A549 (cell line): ENCODE data around the gene C1QL1. TPM values are rescaled to one million over a fixed set of nuclear protein-coding genes. Genes with fewer than 3 reads are reported as not detected.

Experiments
- ATAC-seq, 2 experiments: fragments of 200-7000 bp in 1 of 2; fragments of >200 bp in 1 of 2; cut with Nextera tagmentation in 1 of 2; cut with Tn5 transposase in 1 of 2; 3 replicates each; pipeline versions ENCODE4 v1.8.0 to v1.9.1; 2018 to 2020; ENCODE audit warnings: mild to moderate bottlenecking in 1 of 2, moderate library complexity in 1 of 2
- CTCF ChIA-PET: fragments of 300-600 bp; sonication (Branson Sonifier 250); formaldehyde crosslinking; extraction: SDS; loops from one replicate; lab custom pipeline; 2021; ENCODE audit warnings: antibody characterized with exemption, inconsistent platforms; lab: Yijun Ruan, JAX
- POLR2A ChIA-PET: fragments of 350-600 bp; formaldehyde crosslinking; extraction: SDS; loops from one replicate; lab custom pipeline; 2021; ENCODE audit warnings: antibody characterized with exemption, inconsistent platforms; lab: Yijun Ruan, JAX
- DNase-seq, 2 experiments: peaks; one replicate each; pipeline versions ENCODE4 v3.0.0 to v3.0.0-alpha.2; 2011 to 2016; ENCODE audit warnings: low read depth in 1 of 2, low spot score in 1 of 2
- FAIRE-seq: peaks from 2 replicates; lab custom pipeline; 2011; peaks lifted over from hg19 to GRCh38; lab: Jason Lieb, UNC
- H3K27ac ChIP-seq, 2 experiments: fragments of >200 bp; sonication (Bioruptor Twin); formaldehyde crosslinking; 3 replicates each; pipeline ENCODE4 v1.5.1; 2016 to 2017
- H3K4me1 ChIP-seq: fragments of >200 bp; sonication (Bioruptor Twin); formaldehyde crosslinking; 3 replicates; pipeline ENCODE4 v1.6.1; 2016
- H3K4me2 ChIP-seq: fragments of >200 bp; sonication (Bioruptor Twin); formaldehyde crosslinking; 3 replicates; pipeline ENCODE4 v1.6.1; 2016
- H3K4me3 ChIP-seq: fragments of >200 bp; sonication (Bioruptor Twin); formaldehyde crosslinking; 3 replicates; pipeline ENCODE4 v1.5.1; 2016
- H3K9me3 ChIP-seq: fragments of >200 bp; sonication (Bioruptor Twin); formaldehyde crosslinking; 3 replicates; pipeline ENCODE4 v1.6.1; 2016
- BHLHE40 ChIP-seq: IDR thresholded peaks from 2 replicates; pipeline ENCODE4 v1.6.1; 2012; ENCODE audit warnings: low read depth, low read length, inconsistent platforms
- CBX2 ChIP-seq: fragments of 200-600 bp; sonication (generic); IDR thresholded peaks from 2 replicates; pipeline ENCODE4 v1.6.1; 2016; ENCODE audit warnings: low read depth, mild to moderate bottlenecking, borderline replicate concordance
- ESRRA ChIP-seq: fragments of 150-350 bp; IDR thresholded peaks from 2 replicates; pipeline ENCODE4 v1.6.1; 2014; ENCODE audit warnings: mild to moderate bottlenecking, low read length, borderline replicate concordance
- FOXS1 ChIP-seq: fragments of 250-450 bp; sonication (Bioruptor Pico); IDR thresholded peaks from 2 replicates; pipeline ENCODE4 v1.5.0; 2020; ENCODE audit warnings: mild to moderate bottlenecking, moderate library complexity
- HDAC2 ChIP-seq: fragments of 200-600 bp; sonication (generic); IDR thresholded peaks from 2 replicates; pipeline ENCODE4 v1.6.1; 2016
- HES2 ChIP-seq: fragments of >200 bp; sonication (Bioruptor Twin); formaldehyde crosslinking; IDR thresholded peaks from 2 replicates; pipeline ENCODE4 v1.6.1; 2016
- HOXA7 ChIP-seq: fragments of 250-450 bp; sonication (Bioruptor Pico); IDR thresholded peaks from 2 replicates; pipeline ENCODE4 v1.5.0; 2020; ENCODE audit warnings: mild to moderate bottlenecking, moderate library complexity
- HOXB13 ChIP-seq: fragments of 250-450 bp; sonication (Bioruptor Pico); IDR thresholded peaks from 2 replicates; pipeline ENCODE4 v1.5.0; 2020; ENCODE audit warnings: low read depth, mild to moderate bottlenecking, moderate library complexity
- KDM5A ChIP-seq: fragments of 200-600 bp; sonication (generic); IDR thresholded peaks from 2 replicates; pipeline ENCODE4 v1.6.1; 2016; ENCODE audit warnings: antibody characterized with exemption, mild to moderate bottlenecking
- NR3C1 ChIP-seq: fragments of >200 bp; sonication (Bioruptor Twin); formaldehyde crosslinking; IDR thresholded peaks from 3 replicates; pipeline ENCODE4 v1.6.1; 2017
- PBX3 ChIP-seq: IDR thresholded peaks from 2 replicates; pipeline ENCODE4 v1.6.1; 2012
- PHF8 ChIP-seq: fragments of 200-600 bp; sonication (generic); IDR thresholded peaks from 2 replicates; pipeline ENCODE4 v1.6.1; 2016; ENCODE audit warnings: low read depth, mild to moderate bottlenecking, antibody characterized with exemption, moderate library complexity, borderline replicate concordance
- POLR2AphosphoS2 ChIP-seq: conservative IDR thresholded peaks from 2 replicates; pipeline ENCODE4 v1.6.1; 2012; ENCODE audit warnings: low read length, improper control_type of control experiment, inconsistent platforms
- RAD21 ChIP-seq, 2 experiments: fragments of >200 bp in 1 of 2; sonication (Bioruptor Twin) in 1 of 2; formaldehyde crosslinking in 1 of 2; IDR thresholded peaks in 1 of 2; conservative IDR thresholded peaks in 1 of 2; 2 replicates in 1 of 2; 3 replicates in 1 of 2; pipeline ENCODE4 v1.6.1; 2012 to 2018; ENCODE audit warnings: inconsistent platforms in 1 of 2
- RARB ChIP-seq: fragments of 250-450 bp; sonication (Bioruptor Pico); IDR thresholded peaks from 2 replicates; pipeline ENCODE4 v1.8.0; 2021; ENCODE audit warnings: mild to moderate bottlenecking, moderate library complexity
- TFCP2L1 ChIP-seq: fragments of 250-450 bp; sonication (Bioruptor Pico); IDR thresholded peaks from 2 replicates; pipeline ENCODE4 v1.5.0; 2021; ENCODE audit warnings: mild to moderate bottlenecking
- TP53 ChIP-seq: fragments of 250-450 bp; sonication (Bioruptor Pico); IDR thresholded peaks from 2 replicates; pipeline ENCODE4 v1.5.0; 2021; ENCODE audit warnings: mild to moderate bottlenecking, moderate library complexity
- ZC3H11A ChIP-seq: fragments of 450-650 bp; IDR thresholded peaks from 2 replicates; pipeline ENCODE4 v1.6.1; 2014; ENCODE audit warnings: antibody characterized with exemption, mild to moderate bottlenecking
- ZFP36 ChIP-seq: fragments of 450-650 bp; IDR thresholded peaks from 2 replicates; pipeline ENCODE4 v1.6.1; 2014; ENCODE audit warnings: borderline replicate concordance; ENCODE audit not compliant: partially characterized antibody
- ZNF302 ChIP-seq: fragments of 250-450 bp; sonication (Bioruptor Pico); IDR thresholded peaks from 2 replicates; pipeline ENCODE4 v1.9.0; 2021; ENCODE audit warnings: inconsistent platforms, mild to moderate bottlenecking, moderate library complexity
- WGBS: methylation state at CpG from one replicate; pipeline ENCODE4 v1.1.6; 2017; ENCODE audit errors: missing lambda C conversion rate; 5-methylcytosine and 5-hydroxymethylcytosine counted together
- polyA plus RNA-seq, 4 experiments: library from polyadenylated mRNA; depleted of rRNA in 3 of 4; stranded (reverse); fragments of >200 nt; fragmentation: RNase III in 1 of 4; extraction: RNeasy Plus Mini Kit Qiagen cat#74134 plus additional on column Dnase treatment in 1 of 4; gene quantifications; 2 replicates in 3 of 4; 3 replicates in 1 of 4; pipeline ENCODE4 v1.2.3, GENCODE V29; 2011 to 2017

C1QL1 gene
- polyA plus RNA-seq, 2 of the 4 experiments (the other 2 are of a cell fraction), result 2.6 to 8.5 TPM

GRCh38 chr17:45013021-45013997 is 45.2 kb upstream of the C1QL1 start:
- peak; percentile 7 to 18; a peak in 3 of 6 replicates for ATAC-seq
- WGBS, result 84% methylated on average over 17 of the region's 17 CpGs
- no peak for DNase-seq
- no peak for TF ChIP-seq ZFP36
- no peak for TF ChIP-seq HOXB13
- TF ChIP-seq BHLHE40, result no peak
- no peak for TF ChIP-seq NR3C1
- TF ChIP-seq POLR2AphosphoS2, result no peak
- TF ChIP-seq HES2, result no peak
- no peak for TF ChIP-seq ZNF302
- TF ChIP-seq RAD21 (conservative IDR thresholded peaks at IDR 0.05 in 1 of 2, IDR thresholded peaks at IDR 0.05 in 1 of 2), result no peak
- TF ChIP-seq KDM5A, result no peak
- TF ChIP-seq PBX3, result no peak
- TF ChIP-seq HOXA7, result no peak
- no peak for TF ChIP-seq PHF8
- TF ChIP-seq ESRRA, result no peak
- TF ChIP-seq CBX2, result no peak
- TF ChIP-seq TP53 (CRISPR knock-in tag), result no peak
- TF ChIP-seq RARB, result no peak
- TF ChIP-seq TFCP2L1 (CRISPR knock-in tag), result no peak
- no peak for TF ChIP-seq HDAC2
- POLR2A ChIA-PET, result interaction anchor here (0.6 kb wide), 1 partner anchor 67 kb away, joined by 7 read pairs; no protein-coding TSS in a partner anchor
- H3K4me2 ChIP-seq, result no peak overlapping the region
- H3K4me3 ChIP-seq, result no peak overlapping the region
- no peak for FAIRE-seq
- 0 out of 6 replicates have a peak overlapping the region, but pooled peaks of 1 of the 2 experiments have one; percentile 10 for H3K27ac ChIP-seq
- H3K4me1 ChIP-seq, result peaks cover 5% of the 10 kb centered on the region
- CTCF ChIA-PET, result interaction anchor here (1.0 to 66.5 kb wide), 8 partner anchors 9 to 184 kb away, joined by 3 to 1853 read pairs (median 5); partner anchors contain the start of gene GFAP
- no peaks in the 10 kb centered on the region for H3K9me3 ChIP-seq

GRCh38 chr17:45011767-45012166 is 43.7 kb upstream of the C1QL1 start:
- POLR2A ChIA-PET, result no interaction called here
- Histone ChIP-seq H3K4me2 (no peak overlapping the region), H3K9me3 (no peaks in the 10 kb centered on the region), H3K4me1 (no peaks in the 10 kb centered on the region), H3K27ac (no peak overlapping the region), H3K4me3 (no peak overlapping the region)
- TF ChIP-seq ZC3H11A (no peak), HES2 (no peak), FOXS1 (CRISPR knock-in tag) (no peak), POLR2AphosphoS2 (no peak)
- no peak for DNase-seq
- FAIRE-seq, result no peak
- CTCF ChIA-PET, result interaction anchor here (1.2 to 66.5 kb wide), 8 partner anchors 10 to 237 kb away, joined by 3 to 1853 read pairs (median 6); partner anchors contain the start of genes ACBD4 and GFAP
- WGBS, result 90% methylated on average over 1 of the region's 1 CpG
- ATAC-seq, result no peak
